Measurements from ENCODE around the gene CCDC174. TPM values are rescaled to one million over a fixed set of nuclear protein-coding genes. Genes with fewer than 3 reads are reported as not detected.
A peak's percentile ranks its signal among the peaks of the same experiment; 100 is the strongest.
"Not testable (repeated sequence)": the region's sequence is repeated elsewhere in the genome, so short reads cannot be mapped to it uniquely, and the experiment has no call there.

Gene CCDC174
- total and polyA plus RNA-seq, 11 donors = 8.7 to 16.1 (median 11.7) TPM

GRCh38 chr3:14605067-14605466 lies 46.5 kb upstream of the CCDC174 start:
- intact Hi-C loops (cut with DNase I) = loop anchor here in 1 of 10 donors (10.0 kb wide), 2 partner anchors 50 to 90 kb away; no protein-coding TSS in a partner anchor
- no peak overlapping the region for H3K27ac ChIP-seq
- H3K27me3 ChIP-seq = peaks cover 16 to 50% (median 27%) of the 10 kb centered on the region in 9 donors
- no peak overlapping the region for H3K4me3 ChIP-seq
- 64 to 74% (median 73%) methylated on average over 5 of the region's 5 CpGs for WGBS, 4 donors
- peaks cover 0 to 20% (median 0%) of the 10 kb centered on the region in 12 donors for H3K4me1 ChIP-seq
- H3K9me3 ChIP-seq = no peaks in the 10 kb centered on the region
- no peaks in the 10 kb centered on the region for H3K36me3 ChIP-seq
- DNase-seq (no peak), ATAC-seq (no peak)
- no peak for TF ChIP-seq CTCF (IDR thresholded peaks at IDR 0.05)

- peaks cover 16 to 47% (median 27%) of the 10 kb centered on the region in 9 donors for H3K27me3 ChIP-seq
- TF ChIP-seq CTCF (IDR thresholded peaks at IDR 0.05) = no peak
- TF ChIP-seq POLR2A (IDR thresholded peaks at IDR 0.05) = no peak
Observed at GRCh38 chr3:14605744-14606143, 45.8 kb upstream of the CCDC174 start.

GRCh38 chr3:14606669-14607339 lies 44.8 kb upstream of the CCDC174 start:
- intact Hi-C loops (cut with DNase I) = loop anchor here in 1 of 10 donors (10.0 kb wide), 2 partner anchors 52 to 92 kb away; no protein-coding TSS in a partner anchor
- Histone ChIP-seq H3K4me1 (peaks cover 0 to 19% (median 0%) of the 10 kb centered on the region in 12 donors), H3K27me3 (peaks cover 8 to 42% (median 17%) of the 10 kb centered on the region in 9 donors), H3K4me3 (no peak overlapping the region), H3K36me3 (no peaks in the 10 kb centered on the region), H3K9me3 (no peaks in the 10 kb centered on the region), H3K27ac (peak overlapping the region in 1 of 12 donors; percentile 13)
- DNase-seq = peak in 1 of 5 donors; percentile 45
- TF ChIP-seq POLR2A (IDR thresholded peaks at IDR 0.05) = no peak
- 27 to 41% (median 36%) methylated on average over 6 to 7 of the region's 7 CpGs for WGBS, 4 donors
- ATAC-seq = peak; percentile 77 to 87 (median 79)

More at GRCh38 chr3:14605744-14606143, 45.8 kb upstream of the CCDC174 start:
- ATAC-seq (no peak), DNase-seq (no peak)
- H3K27ac ChIP-seq = no peak overlapping the region
- no peak overlapping the region for H3K4me3 ChIP-seq
- no peaks in the 10 kb centered on the region for H3K36me3 ChIP-seq
- no peaks in the 10 kb centered on the region for H3K9me3 ChIP-seq
- intact Hi-C loops (cut with DNase I) = loop anchor here in 1 of 10 donors (10.0 kb wide), 2 partner anchors 51 to 91 kb away; no protein-coding TSS in a partner anchor
- H3K4me1 ChIP-seq = peaks cover 0 to 20% (median 0%) of the 10 kb centered on the region in 12 donors
- 53 to 68% (median 56%) methylated on average over 6 to 8 of the region's 8 CpGs for WGBS, 4 donors

- Histone ChIP-seq H3K27ac (no peak overlapping the region), H3K36me3 (no peaks in the 10 kb centered on the region), H3K4me1 (peaks cover 0 to 9% (median 0%) of the 10 kb centered on the region in 12 donors), H3K9me3 (no peaks in the 10 kb centered on the region), H3K27me3 (peaks cover 0 to 34% (median 6%) of the 10 kb centered on the region in 9 donors), H3K4me3 (no peak overlapping the region)
- 51 to 73% (median 67%) methylated on average over 2 to 3 of the region's 3 CpGs for whole genome bisulfite sequencing, 4 donors
- DNase-seq (no peak), ATAC-seq (peak in 3 of 4 donors; percentile 36 to 59 (median 46))
- TF ChIP-seq CTCF (IDR thresholded peaks at IDR 0.05) = peak in 3 of 12 donors; percentile 9 to 39 (median 35)
- no peak for TF ChIP-seq POLR2A (IDR thresholded peaks at IDR 0.05)
- intact Hi-C loops (cut with DNase I) = loop anchor here in 1 of 10 donors (10.0 kb wide), 2 partner anchors 53 to 93 kb away; no protein-coding TSS in a partner anchor
Observed at GRCh38 chr3:14608298-14608697, 43.3 kb upstream of the CCDC174 start.

GRCh38 chr3:14609058-14609457 lies 42.5 kb upstream of the CCDC174 start:
- not testable (repeated sequence) for ATAC-seq, H3K9me3 ChIP-seq, H3K4me3 ChIP-seq, H3K36me3 ChIP-seq, H3K4me1 ChIP-seq, H3K27ac ChIP-seq, DNase-seq
- 94 to 98% (median 94%) methylated on average over 3 of the region's 3 CpGs for WGBS, 4 donors
- H3K27me3 ChIP-seq = peaks cover 0 to 26% (median under 1%) of the 10 kb centered on the region in 9 donors
- intact Hi-C loops (cut with DNase I) = loop anchor here in 1 of 10 donors (10.0 kb wide), 2 partner anchors 54 to 94 kb away; no protein-coding TSS in a partner anchor

Data from heart left ventricle (tissue), 16 donors.